ENCODE results near the gene KRT36. TPM values are rescaled to one million over a fixed set of nuclear protein-coding genes. Genes with fewer than 3 reads are reported as not detected.

KRT36 gene
- total and polyA plus RNA-seq, 12 donors: 0.28 TPM; not detected in 11

GRCh38 chr17:41537614-41537954 is 47.9 kb upstream of the KRT36 start:
- no peaks in the 10 kb centered on the region for H3K36me3 ChIP-seq (replicated peaks in 1 of 2)
- TF ChIP-seq, protein P1, sequence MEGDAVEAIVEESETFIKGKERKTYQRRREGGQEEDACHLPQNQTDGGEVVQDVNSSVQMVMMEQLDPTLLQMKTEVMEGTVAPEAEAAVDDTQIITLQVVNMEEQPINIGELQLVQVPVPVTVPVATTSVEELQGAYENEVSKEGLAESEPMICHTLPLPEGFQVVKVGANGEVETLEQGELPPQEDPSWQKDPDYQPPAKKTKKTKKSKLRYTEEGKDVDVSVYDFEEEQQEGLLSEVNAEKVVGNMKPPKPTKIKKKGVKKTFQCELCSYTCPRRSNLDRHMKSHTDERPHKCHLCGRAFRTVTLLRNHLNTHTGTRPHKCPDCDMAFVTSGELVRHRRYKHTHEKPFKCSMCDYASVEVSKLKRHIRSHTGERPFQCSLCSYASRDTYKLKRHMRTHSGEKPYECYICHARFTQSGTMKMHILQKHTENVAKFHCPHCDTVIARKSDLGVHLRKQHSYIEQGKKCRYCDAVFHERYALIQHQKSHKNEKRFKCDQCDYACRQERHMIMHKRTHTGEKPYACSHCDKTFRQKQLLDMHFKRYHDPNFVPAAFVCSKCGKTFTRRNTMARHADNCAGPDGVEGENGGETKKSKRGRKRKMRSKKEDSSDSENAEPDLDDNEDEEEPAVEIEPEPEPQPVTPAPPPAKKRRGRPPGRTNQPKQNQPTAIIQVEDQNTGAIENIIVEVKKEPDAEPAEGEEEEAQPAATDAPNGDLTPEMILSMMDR (IDR thresholded peaks at IDR 0.05): no peak
- no peak for TF ChIP-seq POLR2A (IDR thresholded peaks at IDR 0.05)
- no peaks in the 10 kb centered on the region for H3K4me1 ChIP-seq (replicated peaks in 1 of 2)
- H3K4me3 ChIP-seq: no peak overlapping the region
- no peak for DNase-seq
- no peaks in the 10 kb centered on the region for H3K27me3 ChIP-seq
- intact Hi-C loops (cut with DNase I): no loop called here
- H3K27ac ChIP-seq: peak overlapping the region in 1 of 5 donors; percentile 26
- 77 to 97% (median 90%) methylated on average over 7 of the region's 7 CpGs for WGBS, 4 donors
- H3K9me3 ChIP-seq (replicated peaks in 1 of 3): no peaks in the 10 kb centered on the region

DNA sequence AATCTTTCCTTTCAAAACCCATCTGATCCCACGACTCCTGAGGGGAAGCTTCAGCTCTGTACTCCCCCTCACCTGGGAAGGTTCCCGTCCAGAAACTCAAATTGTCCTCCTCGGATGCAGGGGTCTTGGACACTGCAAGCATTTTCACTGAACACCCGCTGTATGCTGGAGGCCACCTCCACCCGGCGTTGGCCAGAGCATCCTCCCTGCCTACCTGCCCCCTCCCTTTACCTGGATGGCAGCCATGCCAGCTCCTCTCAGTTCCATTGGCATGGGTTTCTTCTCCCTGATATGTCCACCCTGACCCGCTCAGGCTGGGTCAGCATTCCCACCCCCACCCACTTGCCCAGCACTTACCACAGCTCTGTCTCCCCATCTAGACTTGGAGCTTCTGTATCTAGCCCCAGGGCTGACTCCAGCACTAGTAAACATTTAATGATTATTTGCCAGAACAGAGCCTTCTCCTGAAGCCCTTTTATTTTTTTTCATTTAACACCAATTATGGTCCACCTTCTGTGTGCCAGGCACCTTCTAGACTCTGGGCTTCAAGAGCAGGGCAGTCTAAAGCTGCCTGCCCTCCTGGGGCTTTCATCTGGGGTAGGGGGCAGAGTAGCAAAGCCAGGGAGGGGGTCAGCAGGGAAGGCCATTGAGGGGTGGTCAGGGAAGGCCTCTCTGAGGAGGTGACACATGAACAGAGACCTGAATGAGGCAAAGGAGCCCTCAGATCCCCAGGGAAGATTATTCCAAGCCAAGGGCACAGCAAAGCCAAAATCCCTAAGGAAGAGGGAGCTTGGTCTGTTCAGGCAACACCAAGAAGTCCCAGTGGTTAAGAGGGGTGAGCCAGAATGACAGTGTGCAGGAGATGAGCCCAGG is 47.3 kb upstream of the KRT36 start:
- no peak for DNase-seq
- H3K4me3 ChIP-seq: no peak overlapping the region
- H3K9me3 ChIP-seq (replicated peaks in 1 of 3): no peaks in the 10 kb centered on the region
- no peaks in the 10 kb centered on the region for H3K27me3 ChIP-seq
- no peaks in the 10 kb centered on the region for H3K4me1 ChIP-seq (replicated peaks in 1 of 2)
- H3K36me3 ChIP-seq (replicated peaks in 1 of 2): no peaks in the 10 kb centered on the region
- WGBS, 4 donors: 81 to 94% (median 85%) methylated on average over 7 of the region's 7 CpGs
- H3K27ac ChIP-seq: peak overlapping the region in 1 of 5 donors; percentile 26
- intact Hi-C loops (cut with DNase I): no loop called here
- TF ChIP-seq, protein P1 (IDR thresholded peaks at IDR 0.05): no peak
- TF ChIP-seq POLR2A (IDR thresholded peaks at IDR 0.05): no peak

DNA sequence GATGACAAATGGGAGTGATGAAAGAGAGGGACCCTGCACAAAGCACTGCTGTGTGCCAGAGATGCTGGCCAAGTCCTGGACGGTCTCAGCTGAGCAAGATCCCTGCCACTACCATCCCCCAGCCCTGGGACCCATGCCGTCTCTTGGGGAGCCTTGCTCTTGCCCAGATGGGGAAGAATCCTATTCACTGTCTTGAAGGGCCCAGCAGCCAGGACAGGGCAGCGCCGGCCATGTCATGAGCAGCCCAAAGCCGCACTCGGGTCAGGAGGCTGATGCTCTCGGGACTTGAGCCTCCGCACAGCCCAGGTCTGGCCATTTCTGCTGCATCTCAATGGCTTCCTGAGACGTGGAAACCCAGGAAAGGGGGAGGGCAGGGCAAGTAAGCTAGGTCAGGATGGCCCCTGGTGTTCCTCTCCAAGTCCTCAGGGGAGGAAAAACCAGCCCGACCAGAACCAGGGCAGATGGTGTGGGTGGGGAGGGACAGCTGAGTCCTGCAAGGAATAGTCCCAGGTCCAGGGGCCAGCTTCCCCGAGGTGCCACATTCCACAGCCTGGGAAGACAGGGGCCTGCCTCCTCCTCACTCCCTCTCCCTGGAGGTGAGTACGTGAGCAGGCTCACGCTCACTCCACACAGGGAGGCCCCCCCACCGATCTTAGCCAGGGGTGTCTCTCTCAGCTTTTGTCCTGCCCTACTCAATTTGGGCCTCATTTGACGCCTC is 46.2 kb upstream of the KRT36 start:
- intact Hi-C loops (cut with DNase I): no loop called here
- TF ChIP-seq POLR2A (IDR thresholded peaks at IDR 0.05): no peak
- TF ChIP-seq, protein P1 (IDR thresholded peaks at IDR 0.05): no peak

GRCh38 chr17:41534899-41535546 is 45.3 kb upstream of the KRT36 start:
- no peak overlapping the region for H3K4me3 ChIP-seq
- TF ChIP-seq POLR2A (IDR thresholded peaks at IDR 0.05): no peak
- TF ChIP-seq, protein P1 (IDR thresholded peaks at IDR 0.05): no peak
- no peak for DNase-seq
- intact Hi-C loops (cut with DNase I): no loop called here
- 65 to 79% (median 72%) methylated on average over 5 to 7 of the region's 7 CpGs for WGBS, 4 donors
- no peaks in the 10 kb centered on the region for H3K9me3 ChIP-seq (replicated peaks in 1 of 3)
- H3K27ac ChIP-seq: no peak overlapping the region
- H3K4me1 ChIP-seq (replicated peaks in 1 of 2): peaks cover 5 to 11% of the 10 kb centered on the region in 2 donors
- H3K36me3 ChIP-seq (replicated peaks in 1 of 2): no peaks in the 10 kb centered on the region
- H3K27me3 ChIP-seq: no peaks in the 10 kb centered on the region

More for the DNA sequence above, 46.2 kb upstream of the KRT36 start:
- H3K27me3 ChIP-seq: no peaks in the 10 kb centered on the region
- H3K4me3 ChIP-seq: no peak overlapping the region
- whole genome bisulfite sequencing, 4 donors: 51 to 72% (median 64%) methylated on average over 8 to 15 of the region's 15 CpGs
- H3K9me3 ChIP-seq (replicated peaks in 1 of 3): no peaks in the 10 kb centered on the region
- DNase-seq: no peak
- H3K27ac ChIP-seq: no peak overlapping the region
- no peaks in the 10 kb centered on the region for H3K36me3 ChIP-seq (replicated peaks in 1 of 2)
- H3K4me1 ChIP-seq (replicated peaks in 1 of 2): peaks cover 0 to 2% of the 10 kb centered on the region in 2 donors

Data from adrenal gland (tissue), 12 donors.